ENCODE data around the gene WDR72.
"Not testable (repeated sequence)": the region's sequence is repeated elsewhere in the genome, so short reads cannot be mapped to it uniquely, and the experiment has no call there.

WDR72 gene

DNA sequence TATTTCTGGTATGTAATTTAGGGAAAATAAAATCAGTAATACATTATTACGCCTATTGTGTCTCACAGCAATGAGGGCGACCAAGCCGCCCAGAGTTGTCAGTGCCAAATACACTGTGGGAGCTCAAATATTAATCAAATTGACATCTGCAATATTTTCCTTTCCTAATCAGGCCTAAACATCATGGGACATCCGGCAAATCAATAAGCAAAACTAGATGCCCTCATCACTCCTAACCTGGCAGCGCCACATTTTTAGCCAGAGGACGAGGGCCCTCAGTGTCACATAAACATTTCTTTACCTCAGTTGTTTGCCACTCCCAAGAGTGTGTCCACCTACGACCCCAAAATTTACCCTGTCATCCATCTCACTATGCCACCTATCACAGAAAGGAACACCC, 64.1 kb downstream of the WDR72 start:
- TF ChIP-seq, protein P1, sequence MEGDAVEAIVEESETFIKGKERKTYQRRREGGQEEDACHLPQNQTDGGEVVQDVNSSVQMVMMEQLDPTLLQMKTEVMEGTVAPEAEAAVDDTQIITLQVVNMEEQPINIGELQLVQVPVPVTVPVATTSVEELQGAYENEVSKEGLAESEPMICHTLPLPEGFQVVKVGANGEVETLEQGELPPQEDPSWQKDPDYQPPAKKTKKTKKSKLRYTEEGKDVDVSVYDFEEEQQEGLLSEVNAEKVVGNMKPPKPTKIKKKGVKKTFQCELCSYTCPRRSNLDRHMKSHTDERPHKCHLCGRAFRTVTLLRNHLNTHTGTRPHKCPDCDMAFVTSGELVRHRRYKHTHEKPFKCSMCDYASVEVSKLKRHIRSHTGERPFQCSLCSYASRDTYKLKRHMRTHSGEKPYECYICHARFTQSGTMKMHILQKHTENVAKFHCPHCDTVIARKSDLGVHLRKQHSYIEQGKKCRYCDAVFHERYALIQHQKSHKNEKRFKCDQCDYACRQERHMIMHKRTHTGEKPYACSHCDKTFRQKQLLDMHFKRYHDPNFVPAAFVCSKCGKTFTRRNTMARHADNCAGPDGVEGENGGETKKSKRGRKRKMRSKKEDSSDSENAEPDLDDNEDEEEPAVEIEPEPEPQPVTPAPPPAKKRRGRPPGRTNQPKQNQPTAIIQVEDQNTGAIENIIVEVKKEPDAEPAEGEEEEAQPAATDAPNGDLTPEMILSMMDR (IDR thresholded peaks at IDR 0.05; ENCODE audit: extremely low read depth, missing control alignments), result no peak
- DNase-seq (ENCODE audit: low spot score), result no peak

DNA sequence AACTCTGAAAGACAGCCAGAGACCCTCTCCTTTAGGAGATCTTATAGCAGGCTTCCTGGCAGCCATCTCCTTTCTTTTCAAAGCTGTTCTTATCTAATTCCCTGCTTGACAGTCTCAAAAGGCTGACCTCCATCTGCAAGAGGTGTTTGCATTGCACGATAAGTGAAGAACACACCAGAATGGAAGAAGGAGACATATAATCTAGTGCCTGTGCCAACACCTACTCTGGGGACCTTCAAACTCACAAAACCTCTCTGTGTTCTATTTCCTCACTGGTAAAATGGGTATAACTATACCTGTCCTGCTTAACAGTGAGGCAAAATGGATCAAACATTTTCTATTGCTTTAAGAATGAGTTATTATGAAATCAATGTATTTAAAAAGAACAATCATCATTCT, 65.0 kb downstream of the WDR72 start:
- DNase-seq (ENCODE audit: low spot score), result no peak
- TF ChIP-seq, protein P1 (IDR thresholded peaks at IDR 0.05; ENCODE audit: extremely low read depth, missing control alignments), result no peak

DNA sequence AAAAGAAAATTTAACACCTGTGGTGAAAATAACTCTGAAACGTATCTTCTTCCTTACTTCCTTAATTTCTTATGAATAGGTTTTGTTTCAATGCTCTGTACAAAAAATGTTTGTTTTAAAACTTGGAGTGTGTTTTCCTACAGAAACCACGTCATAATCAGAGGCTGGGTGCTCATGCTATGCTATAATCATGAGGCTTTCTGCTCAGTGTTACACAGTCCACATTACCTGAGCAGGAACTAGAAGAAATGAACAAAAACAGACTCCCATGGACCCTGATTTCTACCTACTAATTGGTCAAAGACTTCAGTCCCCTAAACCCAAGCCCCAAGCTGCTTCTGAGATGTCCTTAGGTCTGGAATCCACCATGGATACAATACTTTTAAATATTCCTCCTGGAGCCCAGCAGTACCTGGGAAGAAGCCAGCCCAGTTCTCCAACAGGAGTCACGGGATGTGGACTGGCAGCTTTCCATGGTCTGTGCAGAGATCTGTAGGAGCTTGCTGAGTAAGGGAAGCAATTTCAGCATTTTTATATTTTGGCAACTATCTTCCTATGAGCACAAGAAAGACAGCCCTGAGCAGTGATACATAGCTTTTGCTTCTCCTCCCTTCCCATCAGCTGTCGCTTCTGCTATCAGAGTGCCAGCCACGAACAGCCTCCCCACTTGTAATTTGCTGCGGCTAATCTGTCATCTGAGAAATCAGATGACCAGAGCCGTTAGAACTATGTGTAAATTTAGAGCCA, 65.6 kb downstream of the WDR72 start:
- no peak for DNase-seq (ENCODE audit: low spot score)
- TF ChIP-seq, protein P1 (IDR thresholded peaks at IDR 0.05; ENCODE audit: extremely low read depth, missing control alignments), result no peak

DNA sequence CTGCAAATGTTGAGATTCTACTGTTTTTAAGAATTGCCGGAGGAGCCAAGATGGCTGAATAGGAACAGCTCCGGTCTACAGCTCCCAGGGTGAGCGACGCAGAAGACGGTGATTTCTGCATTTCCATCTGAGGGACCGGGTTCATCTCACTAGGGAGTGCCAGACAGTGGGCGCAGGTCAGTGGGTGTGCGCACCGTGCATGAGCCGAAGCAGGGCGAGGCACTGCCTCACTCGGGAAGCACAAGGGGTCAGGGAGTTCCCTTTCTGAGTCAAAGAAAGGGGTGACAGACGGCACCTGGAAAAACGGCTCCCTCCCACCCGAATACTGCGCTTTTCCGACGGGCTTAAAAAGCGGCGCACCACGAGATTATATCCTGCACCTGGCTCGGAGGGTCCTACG, 75.3 kb downstream of the WDR72 start:
- not testable (repeated sequence) for DNase-seq (ENCODE audit: low spot score)

DNA sequence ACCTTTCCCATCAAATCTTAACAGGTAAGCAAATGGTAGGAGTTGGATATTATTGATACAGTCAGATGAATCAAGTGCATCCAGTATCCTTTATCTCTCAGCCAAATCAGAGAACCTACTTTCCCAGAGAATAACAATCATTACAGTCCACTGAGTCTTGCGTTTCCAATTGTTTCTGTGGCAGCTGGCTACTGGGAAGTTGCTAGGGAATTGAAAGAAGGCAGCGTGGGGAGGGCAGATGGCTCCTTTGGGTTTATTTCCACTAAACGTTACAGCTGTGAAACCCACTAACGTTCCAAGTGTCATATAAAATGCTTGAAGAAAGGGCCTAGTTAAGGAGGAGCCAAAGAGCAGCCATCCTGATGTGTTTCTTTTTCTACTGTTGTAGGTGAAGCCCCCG, 78.4 kb downstream of the WDR72 start:
- TF ChIP-seq, protein P1 (IDR thresholded peaks at IDR 0.05; ENCODE audit: extremely low read depth, missing control alignments), result no peak
- no peak for DNase-seq (ENCODE audit: low spot score)

DNA sequence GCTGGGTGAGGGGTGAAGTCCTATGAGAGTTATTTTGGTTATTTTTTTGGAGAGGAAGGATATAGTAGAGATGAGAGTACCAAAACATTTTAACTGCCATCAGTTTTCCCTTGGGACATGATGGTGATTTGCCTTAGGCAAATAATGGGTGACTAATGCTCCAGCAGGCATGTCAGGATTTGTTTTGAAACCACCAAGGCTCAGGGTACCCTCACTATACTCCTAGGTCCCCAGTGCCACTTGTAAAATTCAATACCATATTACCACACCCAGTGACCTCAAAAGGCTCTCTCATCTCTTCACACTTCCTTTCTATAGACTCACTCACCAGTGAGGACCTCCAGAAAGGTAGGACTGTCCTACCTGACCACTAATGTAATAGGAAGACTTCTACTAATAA, 83.6 kb downstream of the WDR72 start:
- TF ChIP-seq, protein P1 (IDR thresholded peaks at IDR 0.05; ENCODE audit: extremely low read depth, missing control alignments), result no peak
- no peak for DNase-seq (ENCODE audit: low spot score)

DNA sequence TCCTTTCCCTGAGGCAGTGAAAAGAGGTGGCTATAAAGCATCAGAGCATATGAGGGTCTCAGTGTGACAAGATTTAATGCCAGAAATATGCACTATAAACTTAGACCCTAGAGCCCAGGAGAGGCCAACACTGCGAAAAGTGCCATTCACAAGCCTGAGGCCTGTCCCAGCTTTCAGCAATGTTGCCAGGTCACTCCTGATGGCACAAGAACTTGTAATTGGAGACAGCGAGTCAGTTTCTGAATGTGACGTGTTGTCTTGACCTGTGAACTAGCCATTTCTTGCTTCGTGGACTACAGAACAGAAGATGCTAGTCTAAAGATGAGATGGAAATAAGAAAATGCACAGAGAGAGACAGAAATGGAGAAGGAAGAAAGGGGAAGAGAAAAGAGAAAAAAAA, 87.9 kb downstream of the WDR72 start:
- TF ChIP-seq, protein P1 (IDR thresholded peaks at IDR 0.05; ENCODE audit: extremely low read depth, missing control alignments), result no peak
- no peak for DNase-seq (ENCODE audit: low spot score)

DNA sequence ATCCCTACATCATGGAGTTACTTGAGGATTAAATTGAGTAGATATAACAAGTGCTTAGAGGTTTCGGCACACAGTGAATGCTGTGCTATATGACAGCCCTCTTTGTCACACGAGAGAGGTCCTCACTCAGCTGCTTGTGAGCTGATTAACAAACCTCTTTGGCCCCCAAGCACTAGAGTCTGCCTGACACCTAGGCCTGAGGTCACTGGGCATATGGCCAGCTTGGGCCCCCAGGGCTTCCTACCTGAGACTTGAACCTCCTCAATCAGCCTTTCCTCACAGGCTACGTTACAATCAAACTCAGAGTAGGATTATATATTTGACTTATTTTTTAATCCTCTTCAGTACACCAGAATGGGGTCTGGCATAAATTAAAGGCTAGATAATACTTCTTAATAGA, 88.8 kb downstream of the WDR72 start:
- TF ChIP-seq, protein P1 (IDR thresholded peaks at IDR 0.05; ENCODE audit: extremely low read depth, missing control alignments), result no peak
- DNase-seq (ENCODE audit: low spot score), result no peak

All from GM20000 (cell line).